GM10266 (cell line): Measurements from ENCODE around the gene DHRS3.

Experiments
- DNase-seq: peaks from one replicate; pipeline ENCODE4 v3.0.0; 2012; ENCODE audit errors: extremely low spot score
- CTCF ChIP-seq: IDR thresholded peaks from 2 replicates; pipeline ENCODE4 v1.5.1; 2012; ENCODE audit warnings: mild to moderate bottlenecking, low read depth; ENCODE audit not compliant: control insufficient read depth, insufficient read depth; ENCODE audit errors: missing control alignments

DHRS3 gene

GRCh38 chr1:12588695-12589094, 29.3 kb downstream of the DHRS3 start:
- DNase-seq, result no peak
- no peak for TF ChIP-seq CTCF

GRCh38 chr1:12587981-12588640, 29.9 kb downstream of the DHRS3 start:
- TF ChIP-seq CTCF, result no peak
- DNase-seq, result no peak

- DNase-seq, result no peak
- TF ChIP-seq CTCF, result no peak
Measured at GRCh38 chr1:12585951-12586942, 31.8 kb downstream of the DHRS3 start.

GRCh38 chr1:12585536-12585935, 32.5 kb downstream of the DHRS3 start:
- TF ChIP-seq CTCF, result no peak

GRCh38 chr1:12584900-12585525, 33.0 kb downstream of the DHRS3 start:
- no peak for DNase-seq
- no peak for TF ChIP-seq CTCF

More at GRCh38 chr1:12585536-12585935, 32.5 kb downstream of the DHRS3 start:
- DNase-seq, result no peak

- DNase-seq, result no peak
- TF ChIP-seq CTCF, result no peak
Measured at GRCh38 chr1:12583484-12583883, 34.5 kb downstream of the DHRS3 start.
